Measurements from ENCODE around the gene TP73. TPM values are rescaled to one million over a fixed set of nuclear protein-coding genes. Genes with fewer than 3 reads are reported as not detected.

Gene TP73
- total and polyA plus RNA-seq, 2 donors (not counting 1 experiment from before 2014, with no cell fraction given): 1.2 to 2.4 TPM

DNA sequence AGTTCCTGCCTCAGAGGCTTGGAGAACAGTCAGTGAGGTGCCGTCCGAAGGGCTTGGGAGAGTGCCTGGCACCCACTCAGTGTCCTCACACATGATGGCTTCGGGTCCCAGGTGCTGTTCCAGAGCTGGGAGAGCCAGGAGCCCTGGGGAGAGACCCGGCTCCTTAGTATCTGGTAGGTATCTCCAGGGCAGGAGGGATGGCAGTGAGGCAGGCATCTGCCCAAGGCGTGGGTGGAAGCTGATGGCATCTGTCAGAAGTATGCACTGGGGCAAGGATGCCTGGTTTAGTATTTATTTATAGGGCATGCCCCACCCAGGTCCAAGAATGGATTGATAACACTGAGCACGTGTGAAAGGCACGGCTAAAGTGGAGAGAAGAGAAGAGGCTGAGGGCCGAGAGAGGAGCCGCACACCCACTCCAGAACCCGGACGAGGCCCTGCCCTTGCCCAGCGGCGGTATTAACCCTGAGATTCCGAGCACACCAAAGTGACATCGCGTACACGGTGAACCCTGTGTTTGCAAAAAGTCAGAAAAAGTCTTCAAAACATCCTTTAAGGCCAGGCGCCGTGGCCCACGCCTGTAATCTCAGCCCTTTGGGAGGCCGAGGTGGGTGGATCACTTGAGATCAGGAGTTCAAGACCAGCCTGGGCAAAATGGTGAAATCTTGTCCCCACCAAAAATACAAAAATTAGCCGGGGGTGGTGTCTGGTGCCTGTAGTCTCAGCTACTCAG is 2.4 kb downstream of the TP73 start:
- WGBS (ENCODE audit: insufficient coverage): 98% methylated on average over 20 of the region's 22 CpGs

More for the DNA sequence above, 2.4 kb downstream of the TP73 start:
- Histone ChIP-seq H2AFZ (ENCODE audit: insufficient read depth, low read depth, low read length, poor library complexity, severe bottlenecking) (no peak overlapping the region), H3K4me2 (replicated peaks; ENCODE audit: low read depth, low read length, poor library complexity, severe bottlenecking) (no peak overlapping the region), H3K27me3 (replicated peaks in 1 of 4; ENCODE audit: control extremely low read depth in 1 of 4, control insufficient read depth in 3 of 4, insufficient read depth in 4 of 4, low read length in 3 of 4) (peaks cover 0 to 51% (median 30%) of the 10 kb centered on the region in 4 experiments), H3K36me3 (replicated peaks in 1 of 2; ENCODE audit: control extremely low read depth in 1 of 2, control insufficient read depth in 1 of 2, extremely low read depth in 1 of 2, insufficient read depth in 2 of 2, low read length in 1 of 2) (no peaks in the 10 kb centered on the region), H3K4me3 (ENCODE audit: control extremely low read depth in 1 of 5, extremely low read depth in 1 of 5, insufficient read depth in 1 of 5, low read depth in 2 of 5, low read length in 4 of 5) (no peak overlapping the region), H3K4me1 (ENCODE audit: control insufficient read depth in 2 of 2, insufficient read depth in 2 of 2, low read length in 2 of 2) (peaks cover 44% of the 10 kb centered on the region in 2 donors), H3K79me2 (ENCODE audit: control insufficient read depth, insufficient read depth, low read length) (peaks cover 1% of the 10 kb centered on the region), H3K9ac (ENCODE audit: low read length) (no peak overlapping the region), H4K20me1 (ENCODE audit: control insufficient read depth, insufficient read depth, low read length, poor library complexity, severe bottlenecking) (no peaks in the 10 kb centered on the region), H3K27ac (ENCODE audit: low read length in 2 of 2) (no peak overlapping the region), H3K9me3 (ENCODE audit: control extremely low read depth in 1 of 3, control insufficient read depth in 2 of 3, insufficient read depth in 1 of 3, low read length in 2 of 3) (peaks cover 0 to 27% (median 0%) of the 10 kb centered on the region in 3 donors)
- ChIA-PET CTCF (interaction anchor here (1.2 to 3.2 kb wide), 5 partner anchors 10 to 70 kb away, joined by 3 to 16 read pairs (median 10); no protein-coding TSS in a partner anchor), POLR2A (no interaction called here)
- ATAC-seq (ENCODE audit: low read depth): no peak
- H3K27ac Mint-ChIP-seq: no peak overlapping the region
- peaks cover 58% of the 10 kb centered on the region for H3K27me3 Mint-ChIP-seq
- peaks cover 31% of the 10 kb centered on the region for H3K4me1 Mint-ChIP-seq
- H3K4me3 Mint-ChIP-seq: no peak overlapping the region
- TF ChIP-seq EZH2 (IDR thresholded peaks at IDR 0.05; ENCODE audit: borderline replicate concordance, insufficient read depth, low read depth, low read length, poor library complexity, severe bottlenecking) (no peak), CTCF (IDR thresholded peaks at IDR 0.05) (no peak)
- intact Hi-C loops (cut with micrococcal nuclease): loop anchor here (10.0 kb wide), 1 partner anchor 250 kb away; the partner anchor contains the start of gene C1orf174
- DNase-seq: peak; percentile 17
- no peaks in the 10 kb centered on the region for H3K9me3 Mint-ChIP-seq (ENCODE audit: insufficient read depth)

All from B cell (primary cell).